WTC11 (cell line): ENCODE measurements around the gene FEM1A. TPM values are rescaled to one million over a fixed set of nuclear protein-coding genes. Genes with fewer than 3 reads are reported as not detected.
"Not testable (repeated sequence)": the region's sequence is repeated elsewhere in the genome, so short reads cannot be mapped to it uniquely, and the experiment has no call there.

Experiments used
- ATAC-seq: fragments of 200-7000 bp; cut with Tn5 transposase; 2 replicates; pipeline ENCODE4 v1.10.0; 2021; ENCODE audit warnings: mild to moderate bottlenecking, moderate library complexity
- CTCF ChIA-PET: fragments of 300-600 bp; sonication (Branson Sonifier 250); formaldehyde crosslinking; loops from one replicate; lab custom pipeline; 2021; ENCODE audit warnings: antibody characterized with exemption; lab: Charles Lee
- POLR2A ChIA-PET: fragments of 350-600 bp; sonication (Branson Sonifier 250); formaldehyde crosslinking; loops from one replicate; lab custom pipeline; 2021; ENCODE audit warnings: antibody characterized with exemption; lab: Charles Lee
- DNase-seq: peaks from one replicate; pipeline ENCODE4 v3.0.0; 2021; ENCODE audit warnings: low spot score
- H3K27ac Mint-ChIP-seq: 2 replicates; pipeline ENCODE4 v1.8.0; 2021; ENCODE audit warnings: mixed read lengths
- H3K27me3 Mint-ChIP-seq: 2 replicates; pipeline ENCODE4 v1.8.0; 2021; ENCODE audit warnings: low read depth, mild to moderate bottlenecking, moderate library complexity, mixed read lengths
- H3K36me3 Mint-ChIP-seq: 2 replicates; pipeline ENCODE4 v1.8.0; 2021; ENCODE audit warnings: mixed read lengths
- H3K4me1 Mint-ChIP-seq: 2 replicates; pipeline ENCODE4 v1.8.0; 2022; ENCODE audit warnings: mixed read lengths
- H3K4me3 Mint-ChIP-seq: 2 replicates; pipeline ENCODE4 v1.8.0; 2021; ENCODE audit warnings: mild to moderate bottlenecking, moderate library complexity, mixed read lengths
- H3K9me3 Mint-ChIP-seq: 2 replicates; pipeline ENCODE4 v1.8.0; 2021; ENCODE audit warnings: mixed read lengths
- CREB1 ChIP-seq: sonication (generic); formaldehyde crosslinking; IDR thresholded peaks from 2 replicates; pipeline ENCODE4 v1.8.0; 2023; ENCODE audit warnings: mild to moderate bottlenecking, missing genetic modification reagents
- EMX1 ChIP-seq: fragments of 250-450 bp; sonication (Bioruptor Pico); IDR thresholded peaks from 2 replicates; pipeline ENCODE4 v1.8.0; 2021; ENCODE audit warnings: mild to moderate bottlenecking
- ESRRA ChIP-seq: sonication (generic); formaldehyde crosslinking; IDR thresholded peaks from 2 replicates; pipeline ENCODE4 v1.8.1; 2022; ENCODE audit warnings: mild to moderate bottlenecking, missing genetic modification reagents, borderline replicate concordance
- FOXP1 ChIP-seq: sonication (generic); formaldehyde crosslinking; IDR thresholded peaks from 2 replicates; pipeline ENCODE4 v1.8.0; 2022; ENCODE audit warnings: missing genetic modification reagents, mild to moderate bottlenecking, moderate library complexity, borderline replicate concordance
- GRHL2 ChIP-seq: fragments of 250-450 bp; sonication (Bioruptor Pico); IDR thresholded peaks from 2 replicates; pipeline ENCODE4 v1.8.0; 2022; ENCODE audit warnings: mild to moderate bottlenecking, moderate library complexity; ENCODE audit not compliant: insufficient replicate concordance, severe bottlenecking
- GTF2I ChIP-seq: fragments of 250-450 bp; sonication (Bioruptor Pico); conservative IDR thresholded peaks from 2 replicates; pipeline ENCODE4 v1.4.0; 2021; ENCODE audit warnings: mild to moderate bottlenecking
- KAT7 ChIP-seq: sonication (generic); formaldehyde crosslinking; IDR thresholded peaks from 2 replicates; pipeline ENCODE4 v1.8.1; 2023; ENCODE audit warnings: missing genetic modification reagents, mild to moderate bottlenecking, borderline replicate concordance
- NFE2L1 ChIP-seq: sonication (generic); formaldehyde crosslinking; IDR thresholded peaks from 2 replicates; pipeline ENCODE4 v1.8.1; 2023; ENCODE audit warnings: missing genetic modification reagents
- NR3C1 ChIP-seq: sonication (generic); formaldehyde crosslinking; conservative IDR thresholded peaks from 2 replicates; pipeline ENCODE4 v1.8.1; 2023; ENCODE audit warnings: low read depth, mild to moderate bottlenecking, missing genetic modification reagents
- SP1 ChIP-seq: sonication (generic); formaldehyde crosslinking; conservative IDR thresholded peaks from 2 replicates; pipeline ENCODE4 v1.8.1; 2022; ENCODE audit warnings: missing genetic modification reagents
- TEAD4 ChIP-seq: sonication (generic); formaldehyde crosslinking; IDR thresholded peaks from 2 replicates; pipeline ENCODE4 v1.8.0; 2022; ENCODE audit warnings: mild to moderate bottlenecking, missing genetic modification reagents
- ZNF219 ChIP-seq: sonication (generic); formaldehyde crosslinking; IDR thresholded peaks from 2 replicates; pipeline ENCODE4 v1.8.0; 2023; ENCODE audit warnings: missing genetic modification reagents, mild to moderate bottlenecking, borderline replicate concordance
- ZNF317 ChIP-seq: sonication (generic); formaldehyde crosslinking; IDR thresholded peaks from 2 replicates; pipeline ENCODE4 v1.8.1; 2023; ENCODE audit warnings: low read depth, mild to moderate bottlenecking, moderate library complexity, missing genetic modification reagents, borderline replicate concordance
- ZNF671 ChIP-seq: fragments of 250-450 bp; sonication (Bioruptor Pico); IDR thresholded peaks from 2 replicates; pipeline ENCODE4 v1.8.0; 2021; ENCODE audit warnings: mild to moderate bottlenecking
- total RNA-seq: library from RNA; stranded (reverse); gene quantifications from 3 replicates; pipeline ENCODE4 v1.2.3, GENCODE V29; 2021
- TF ChIP-seq, protein P1 (sequence below): fragments of 250-450 bp; sonication (Bioruptor Pico); IDR thresholded peaks from 2 replicates; pipeline ENCODE4 v1.9.0; 2021; ENCODE audit warnings: mild to moderate bottlenecking
- TF ChIP-seq, protein P2 (sequence below): sonication (generic); formaldehyde crosslinking; IDR thresholded peaks from 2 replicates; pipeline ENCODE4 v1.8.1; 2022; ENCODE audit warnings: mild to moderate bottlenecking, moderate library complexity, missing genetic modification reagents
- TF ChIP-seq, protein P3 (sequence below): sonication (generic); formaldehyde crosslinking; IDR thresholded peaks from 2 replicates; pipeline ENCODE4 v1.8.0; 2022; ENCODE audit warnings: mild to moderate bottlenecking, missing genetic modification reagents
- TF ChIP-seq, protein P4 (sequence below): sonication (generic); formaldehyde crosslinking; IDR thresholded peaks from 2 replicates; pipeline ENCODE4 v1.8.0; 2022; ENCODE audit warnings: mild to moderate bottlenecking, missing genetic modification reagents
- TF ChIP-seq, protein P5 (sequence below): sonication (generic); formaldehyde crosslinking; IDR thresholded peaks from 2 replicates; pipeline ENCODE4 v1.8.1; 2023; ENCODE audit warnings: mild to moderate bottlenecking, moderate library complexity, missing genetic modification reagents
- TF ChIP-seq, protein P6 (sequence below): sonication (generic); formaldehyde crosslinking; IDR thresholded peaks from 2 replicates; pipeline ENCODE4 v1.8.0; 2023; ENCODE audit warnings: missing genetic modification reagents

Gene FEM1A
- total RNA-seq, 1 experiment from 2014 or later: 15.7 TPM

DNA sequence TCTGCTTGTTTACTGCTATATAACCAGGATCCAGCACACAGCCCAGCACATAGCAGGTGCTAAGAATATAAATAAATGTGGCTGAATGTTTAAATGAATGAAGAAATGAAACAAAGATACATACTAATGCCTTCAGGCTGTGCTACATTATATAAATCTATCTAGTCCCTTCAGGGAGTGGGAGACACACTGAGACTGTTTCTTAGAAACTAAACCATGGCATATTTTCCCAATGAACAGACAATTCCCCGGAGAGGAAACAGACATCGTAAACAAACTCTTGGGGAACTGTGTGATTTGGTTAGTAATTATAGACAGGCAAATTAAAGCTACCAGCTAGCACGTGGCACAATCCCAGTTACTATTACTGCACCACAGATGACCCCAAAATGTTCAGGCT lies 9.7 kb upstream of the FEM1A start:
- H3K4me1 Mint-ChIP-seq: no peaks in the 10 kb centered on the region
- no peak for DNase-seq
- POLR2A ChIA-PET: no interaction called here

DNA sequence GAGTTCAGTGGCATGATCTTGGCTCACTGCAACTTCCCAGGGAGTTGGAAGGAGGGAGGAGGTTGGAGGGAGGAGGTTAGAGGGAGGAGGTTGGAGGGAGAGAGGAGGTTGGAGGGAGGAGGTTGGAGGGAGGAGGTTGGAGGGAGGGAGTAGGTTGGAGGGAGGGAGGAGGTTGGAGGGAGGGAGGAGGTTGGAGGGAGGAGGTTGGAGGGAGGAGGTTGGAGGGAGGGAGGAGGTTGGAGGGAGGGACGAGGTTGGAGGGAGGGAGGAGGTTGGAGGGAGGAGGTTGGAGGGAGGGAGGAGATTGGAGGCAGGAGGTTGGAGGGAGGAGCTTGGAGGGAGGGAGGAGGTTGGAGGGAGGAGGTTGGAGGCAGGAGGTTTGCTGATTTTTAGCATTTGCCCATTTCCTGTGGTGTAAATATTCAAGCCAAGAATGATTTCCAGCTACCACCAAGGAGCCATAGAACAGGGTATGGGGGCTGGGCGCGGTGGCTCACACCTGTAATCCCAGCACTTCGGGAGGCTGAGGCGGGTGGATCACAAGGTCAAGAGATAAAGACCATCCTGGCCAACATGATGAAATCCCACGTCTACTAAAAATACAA lies 5.0 kb upstream of the FEM1A start:
- H3K36me3 Mint-ChIP-seq, ATAC-seq, CTCF ChIA-PET, H3K4me1 Mint-ChIP-seq, H3K9me3 Mint-ChIP-seq, H3K27ac Mint-ChIP-seq, H3K4me3 Mint-ChIP-seq, POLR2A ChIA-PET, H3K27me3 Mint-ChIP-seq, DNase-seq: not testable (repeated sequence)

More for the DNA sequence above, 9.7 kb upstream of the FEM1A start:
- Mint-ChIP-seq H3K36me3 (no peaks in the 10 kb centered on the region), H3K4me3 (no peak overlapping the region), H3K9me3 (peaks cover 7% of the 10 kb centered on the region), H3K27ac (no peak overlapping the region), H3K27me3 (peaks cover 17% of the 10 kb centered on the region)
- CTCF ChIA-PET: interaction anchor here (0.6 to 2.8 kb wide), 2 partner anchors 9 to 74 kb away, joined by 7 to 15 read pairs; partner anchors contain the start of gene FEM1A
- no peak for ATAC-seq
- TF ChIP-seq, protein P1, sequence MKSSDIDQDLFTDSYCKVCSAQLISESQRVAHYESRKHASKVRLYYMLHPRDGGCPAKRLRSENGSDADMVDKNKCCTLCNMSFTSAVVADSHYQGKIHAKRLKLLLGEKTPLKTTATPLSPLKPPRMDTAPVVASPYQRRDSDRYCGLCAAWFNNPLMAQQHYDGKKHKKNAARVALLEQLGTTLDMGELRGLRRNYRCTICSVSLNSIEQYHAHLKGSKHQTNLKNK (CRISPR knock-in tag): no peak
- no peak for TF ChIP-seq ZNF219 (CRISPR knock-in tag)
- no peak for TF ChIP-seq SP1 (CRISPR knock-in tag)
- no peak for TF ChIP-seq ZNF317
- TF ChIP-seq, protein P2, sequence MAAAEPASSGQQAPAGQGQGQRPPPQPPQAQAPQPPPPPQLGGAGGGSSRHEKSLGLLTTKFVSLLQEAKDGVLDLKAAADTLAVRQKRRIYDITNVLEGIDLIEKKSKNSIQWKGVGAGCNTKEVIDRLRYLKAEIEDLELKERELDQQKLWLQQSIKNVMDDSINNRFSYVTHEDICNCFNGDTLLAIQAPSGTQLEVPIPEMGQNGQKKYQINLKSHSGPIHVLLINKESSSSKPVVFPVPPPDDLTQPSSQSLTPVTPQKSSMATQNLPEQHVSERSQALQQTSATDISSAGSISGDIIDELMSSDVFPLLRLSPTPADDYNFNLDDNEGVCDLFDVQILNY: no peak
- TF ChIP-seq GRHL2 (CRISPR knock-in tag): no peak
- no peak for TF ChIP-seq GTF2I (CRISPR knock-in tag)
- TF ChIP-seq, protein P3, sequence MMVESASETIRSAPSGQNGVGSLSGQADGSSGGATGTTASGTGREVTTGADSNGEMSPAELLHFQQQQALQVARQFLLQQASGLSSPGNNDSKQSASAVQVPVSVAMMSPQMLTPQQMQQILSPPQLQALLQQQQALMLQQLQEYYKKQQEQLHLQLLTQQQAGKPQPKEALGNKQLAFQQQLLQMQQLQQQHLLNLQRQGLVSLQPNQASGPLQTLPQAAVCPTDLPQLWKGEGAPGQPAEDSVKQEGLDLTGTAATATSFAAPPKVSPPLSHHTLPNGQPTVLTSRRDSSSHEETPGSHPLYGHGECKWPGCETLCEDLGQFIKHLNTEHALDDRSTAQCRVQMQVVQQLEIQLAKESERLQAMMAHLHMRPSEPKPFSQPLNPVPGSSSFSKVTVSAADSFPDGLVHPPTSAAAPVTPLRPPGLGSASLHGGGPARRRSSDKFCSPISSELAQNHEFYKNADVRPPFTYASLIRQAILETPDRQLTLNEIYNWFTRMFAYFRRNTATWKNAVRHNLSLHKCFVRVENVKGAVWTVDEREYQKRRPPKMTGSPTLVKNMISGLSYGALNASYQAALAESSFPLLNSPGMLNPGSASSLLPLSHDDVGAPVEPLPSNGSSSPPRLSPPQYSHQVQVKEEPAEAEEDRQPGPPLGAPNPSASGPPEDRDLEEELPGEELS (CRISPR knock-in tag): no peak
- TF ChIP-seq CREB1 (CRISPR knock-in tag): no peak
- TF ChIP-seq NR3C1 (CRISPR knock-in tag): no peak
- TF ChIP-seq, protein P4, sequence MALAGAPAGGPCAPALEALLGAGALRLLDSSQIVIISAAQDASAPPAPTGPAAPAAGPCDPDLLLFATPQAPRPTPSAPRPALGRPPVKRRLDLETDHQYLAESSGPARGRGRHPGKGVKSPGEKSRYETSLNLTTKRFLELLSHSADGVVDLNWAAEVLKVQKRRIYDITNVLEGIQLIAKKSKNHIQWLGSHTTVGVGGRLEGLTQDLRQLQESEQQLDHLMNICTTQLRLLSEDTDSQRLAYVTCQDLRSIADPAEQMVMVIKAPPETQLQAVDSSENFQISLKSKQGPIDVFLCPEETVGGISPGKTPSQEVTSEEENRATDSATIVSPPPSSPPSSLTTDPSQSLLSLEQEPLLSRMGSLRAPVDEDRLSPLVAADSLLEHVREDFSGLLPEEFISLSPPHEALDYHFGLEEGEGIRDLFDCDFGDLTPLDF (CRISPR knock-in tag): no peak
- no peak for TF ChIP-seq ZNF671 (CRISPR knock-in tag)
- no peak for TF ChIP-seq TEAD4 (CRISPR knock-in tag)
- TF ChIP-seq EMX1 (CRISPR knock-in tag): no peak

DNA sequence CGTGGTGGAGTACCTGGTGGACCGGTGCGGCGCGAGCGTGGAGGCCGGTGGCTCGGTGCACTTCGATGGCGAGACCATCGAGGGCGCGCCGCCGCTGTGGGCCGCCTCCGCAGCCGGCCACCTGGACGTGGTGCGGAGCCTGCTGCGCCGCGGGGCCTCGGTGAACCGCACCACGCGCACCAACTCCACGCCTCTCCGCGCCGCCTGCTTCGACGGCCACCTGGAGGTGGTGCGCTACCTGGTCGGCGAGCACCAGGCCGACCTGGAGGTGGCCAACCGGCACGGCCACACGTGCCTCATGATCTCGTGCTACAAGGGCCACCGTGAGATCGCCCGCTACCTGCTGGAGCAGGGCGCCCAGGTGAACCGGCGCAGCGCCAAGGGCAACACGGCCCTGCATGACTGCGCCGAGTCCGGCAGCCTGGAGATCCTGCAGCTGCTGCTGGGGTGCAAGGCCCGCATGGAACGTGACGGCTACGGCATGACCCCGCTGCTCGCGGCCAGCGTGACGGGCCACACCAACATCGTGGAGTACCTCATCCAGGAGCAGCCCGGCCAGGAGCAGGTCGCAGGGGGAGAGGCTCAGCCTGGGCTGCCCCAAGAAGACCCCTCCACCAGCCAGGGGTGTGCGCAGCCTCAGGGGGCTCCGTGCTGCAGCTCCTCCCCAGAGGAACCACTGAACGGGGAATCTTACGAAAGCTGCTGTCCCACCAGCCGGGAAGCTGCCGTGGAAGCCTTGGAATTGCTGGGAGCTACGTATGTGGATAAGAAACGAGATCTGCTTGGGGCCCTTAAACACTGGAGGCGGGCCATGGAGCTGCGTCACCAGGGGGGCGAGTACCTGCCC lies 708 bp downstream of the FEM1A start:
- peak overlapping the region; percentile 80 for H3K4me3 Mint-ChIP-seq
- POLR2A ChIA-PET, ATAC-seq, H3K27ac Mint-ChIP-seq, DNase-seq, H3K27me3 Mint-ChIP-seq, H3K9me3 Mint-ChIP-seq: not testable (repeated sequence)
- CTCF ChIA-PET: interaction anchor here (0.8 to 3.2 kb wide), 17 partner anchors 8 to 339 kb away, joined by 3 to 150 read pairs (median 7); partner anchors contain the start of genes DPP9 and PLIN5
- H3K36me3 Mint-ChIP-seq: peaks cover 17% of the 10 kb centered on the region
- H3K4me1 Mint-ChIP-seq: peaks cover 14% of the 10 kb centered on the region
- TF ChIP-seq KAT7: 0 out of 2 replicates have a peak, but pooled peaks have one; percentile 10
- TF ChIP-seq FOXP1 (CRISPR knock-in tag): peak; percentile 69; the same call in 1 of the 2 replicates
- TF ChIP-seq NFE2L1 (CRISPR knock-in tag): 0 out of 2 replicates have a peak, but pooled peaks have one; percentile 4
- TF ChIP-seq, protein P3 (CRISPR knock-in tag): peak; percentile 48; the same call in 1 of the 2 replicates
- peak; percentile 60; the same call in 1 of the 2 replicates for TF ChIP-seq ESRRA
- TF ChIP-seq, protein P5, sequence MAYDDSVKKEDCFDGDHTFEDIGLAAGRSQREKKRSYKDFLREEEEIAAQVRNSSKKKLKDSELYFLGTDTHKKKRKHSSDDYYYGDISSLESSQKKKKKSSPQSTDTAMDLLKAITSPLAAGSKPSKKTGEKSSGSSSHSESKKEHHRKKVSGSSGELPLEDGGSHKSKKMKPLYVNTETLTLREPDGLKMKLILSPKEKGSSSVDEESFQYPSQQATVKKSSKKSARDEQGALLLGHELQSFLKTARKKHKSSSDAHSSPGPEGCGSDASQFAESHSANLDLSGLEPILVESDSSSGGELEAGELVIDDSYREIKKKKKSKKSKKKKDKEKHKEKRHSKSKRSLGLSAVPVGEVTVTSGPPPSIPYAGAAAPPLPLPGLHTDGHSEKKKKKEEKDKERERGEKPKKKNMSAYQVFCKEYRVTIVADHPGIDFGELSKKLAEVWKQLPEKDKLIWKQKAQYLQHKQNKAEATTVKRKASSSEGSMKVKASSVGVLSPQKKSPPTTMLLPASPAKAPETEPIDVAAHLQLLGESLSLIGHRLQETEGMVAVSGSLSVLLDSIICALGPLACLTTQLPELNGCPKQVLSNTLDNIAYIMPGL (CRISPR knock-in tag): 0 out of 2 replicates have a peak, but pooled peaks have one; percentile 8
- TF ChIP-seq, protein P6, sequence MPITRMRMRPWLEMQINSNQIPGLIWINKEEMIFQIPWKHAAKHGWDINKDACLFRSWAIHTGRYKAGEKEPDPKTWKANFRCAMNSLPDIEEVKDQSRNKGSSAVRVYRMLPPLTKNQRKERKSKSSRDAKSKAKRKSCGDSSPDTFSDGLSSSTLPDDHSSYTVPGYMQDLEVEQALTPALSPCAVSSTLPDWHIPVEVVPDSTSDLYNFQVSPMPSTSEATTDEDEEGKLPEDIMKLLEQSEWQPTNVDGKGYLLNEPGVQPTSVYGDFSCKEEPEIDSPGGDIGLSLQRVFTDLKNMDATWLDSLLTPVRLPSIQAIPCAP (CRISPR knock-in tag): peak; percentile 49; the same call in 1 of the 2 replicates
